SK-N-SH (cell line): ENCODE measurements around the gene PRPF6. TPM values are rescaled to one million over a fixed set of nuclear protein-coding genes. Genes with fewer than 3 reads are reported as not detected.

Experiments
- CTCF ChIA-PET: fragments of 300-600, 350-600 bp; formaldehyde crosslinking; extraction: SDS; loops from one replicate; lab custom pipeline; 2021; lab: Yijun Ruan, JAX
- POLR2A ChIA-PET: fragments of 350-600 bp; sonication (Branson Sonifier 250); formaldehyde crosslinking; extraction: SDS; loops from one replicate; lab custom pipeline; 2020; ENCODE audit warnings: antibody characterized with exemption, inconsistent platforms; lab: Yijun Ruan, JAX
- DNase-seq: peaks from one replicate; pipeline ENCODE4 v3.0.0; 2012
- H2AFZ ChIP-seq: fragments of 200-600 bp; sonication (generic); 2 replicates; pipeline ENCODE4 v1.8.1; 2016; ENCODE audit warnings: antibody characterized with exemption, mild to moderate bottlenecking, low read depth
- H3F3A ChIP-seq: fragments of 200-600 bp; sonication (generic); replicated peaks from 2 replicates; pipeline ENCODE3; 2016; ENCODE audit warnings: antibody characterized with exemption, mild to moderate bottlenecking; ENCODE audit not compliant: insufficient read depth
- H3K27ac ChIP-seq, 2 experiments: fragments of 200-500 bp in 1 of 2; fragments of 200-600 bp in 1 of 2; sonication (Bioruptor generic) in 1 of 2; sonication (generic), shearing (Covaris generic) in 1 of 2; 2 replicates each; pipeline versions ENCODE4 v1.5.1 to v1.6.1; 2014 to 2016; ENCODE audit warnings: low read depth in 2 of 2, inconsistent platforms in 1 of 2, low read length in 1 of 2, mild to moderate bottlenecking in 1 of 2, mixed read lengths in 1 of 2
- H3K27me3 ChIP-seq: fragments of 200-600 bp; sonication (generic), shearing (Covaris generic); 2 replicates; pipeline ENCODE4 v1.6.1; 2016; ENCODE audit warnings: mixed run types; ENCODE audit not compliant: insufficient read depth
- H3K36me3 ChIP-seq, 2 experiments: fragments of 200-500 bp in 1 of 2; fragments of 200-600 bp in 1 of 2; sonication (Bioruptor generic) in 1 of 2; sonication (generic) in 1 of 2; replicated peaks in 1 of 2; 2 replicates each; pipeline versions ENCODE3 to v1.5.1; 2014 to 2016; ENCODE audit warnings: low read length in 1 of 2, mild to moderate bottlenecking in 1 of 2; ENCODE audit not compliant: insufficient read depth in 2 of 2, control insufficient read depth in 1 of 2
- H3K4me1 ChIP-seq, 2 experiments: fragments of 200-500 bp in 1 of 2; fragments of 200-600 bp in 1 of 2; sonication (Bioruptor generic) in 1 of 2; sonication (generic), shearing (Covaris generic) in 1 of 2; 2 replicates each; pipeline versions ENCODE4 v1.5.1 to v1.6.1; 2014 to 2016; ENCODE audit warnings: low read depth in 1 of 2, low read length in 1 of 2, mixed run types in 1 of 2; ENCODE audit not compliant: insufficient read depth in 2 of 2, control insufficient read depth in 1 of 2
- H3K4me2 ChIP-seq: fragments of 200-600 bp; sonication (generic), shearing (Covaris generic); 2 replicates; pipeline ENCODE4 v1.6.1; 2017; ENCODE audit warnings: mixed run types
- H3K4me3 ChIP-seq, 2 experiments: fragments of 200-500 bp in 1 of 2; fragments of 200-600 bp in 1 of 2; sonication (Bioruptor generic) in 1 of 2; sonication (generic), shearing (Covaris generic) in 1 of 2; 2 replicates each; pipeline versions ENCODE4 v1.5.1 to v1.8.1; 2014 to 2016; ENCODE audit warnings: low read depth in 2 of 2, inconsistent platforms in 1 of 2, low read length in 1 of 2, mild to moderate bottlenecking in 1 of 2, mixed read lengths in 1 of 2, moderate library complexity in 1 of 2
- H3K79me2 ChIP-seq: fragments of 200-600 bp; sonication (generic); 2 replicates; pipeline ENCODE4 v1.8.1; 2017; ENCODE audit warnings: mild to moderate bottlenecking; ENCODE audit not compliant: insufficient read depth
- H3K9ac ChIP-seq: fragments of 200-600 bp; sonication (generic); 2 replicates; pipeline ENCODE4 v1.6.1; 2017; ENCODE audit warnings: mixed run types
- H3K9me2 ChIP-seq: fragments of 200-600 bp; sonication (generic); 2 replicates; pipeline ENCODE4 v1.6.1; 2017; ENCODE audit warnings: mixed run types
- H3K9me3 ChIP-seq: fragments of 200-600 bp; sonication (generic); 2 replicates; pipeline ENCODE4 v1.6.1; 2017; ENCODE audit warnings: mixed run types, mild to moderate bottlenecking, moderate library complexity
- H4K20me1 ChIP-seq: fragments of 200-600 bp; sonication (generic); 2 replicates; pipeline ENCODE4 v1.6.1; 2017; ENCODE audit warnings: mild to moderate bottlenecking, mixed run types; ENCODE audit not compliant: insufficient read depth
- CHD2 ChIP-seq: fragments of 150-350 bp; IDR thresholded peaks from 2 replicates; pipeline ENCODE4 v1.6.1; 2018; ENCODE audit warnings: low read length; ENCODE audit not compliant: partially characterized antibody
- ELF1 ChIP-seq: IDR thresholded peaks from 2 replicates; pipeline ENCODE4 v1.4.0; 2012
- FOXM1 ChIP-seq: IDR thresholded peaks from 2 replicates; pipeline ENCODE4 v1.4.0; 2012; ENCODE audit warnings: low read depth, mild to moderate bottlenecking
- GATA2 ChIP-seq: sonication (generic); formaldehyde crosslinking; IDR thresholded peaks from 2 replicates; pipeline ENCODE4 v1.5.0; 2020; ENCODE audit warnings: mild to moderate bottlenecking, missing genetic modification reagents
- IRF3 ChIP-seq: fragments of 150-350 bp; IDR thresholded peaks from 2 replicates; pipeline ENCODE4 v1.6.1; 2016; ENCODE audit warnings: mild to moderate bottlenecking, low read depth, low read length
- NFIC ChIP-seq: IDR thresholded peaks from 2 replicates; pipeline ENCODE4 v1.4.0; 2012; ENCODE audit warnings: borderline replicate concordance
- NRF1 ChIP-seq: IDR thresholded peaks from 2 replicates; pipeline ENCODE4 v1.6.1; 2012; ENCODE audit warnings: low read depth, mild to moderate bottlenecking, low read length
- PBX3 ChIP-seq: IDR thresholded peaks from 2 replicates; pipeline ENCODE4; 2012
- POLR2AphosphoS5 ChIP-seq: IDR thresholded peaks from 2 replicates; pipeline ENCODE4 v1.6.1; 2012; ENCODE audit warnings: low read depth, low read length
- RFX5 ChIP-seq: IDR thresholded peaks from 2 replicates; pipeline ENCODE4 v1.6.1; 2012; ENCODE audit warnings: mild to moderate bottlenecking, improper control_type of control experiment, low read length
- RXRA ChIP-seq: IDR thresholded peaks from 2 replicates; pipeline ENCODE4 v1.4.0; 2012; ENCODE audit warnings: low read depth, mild to moderate bottlenecking, borderline replicate concordance
- SMC3 ChIP-seq: IDR thresholded peaks from 2 replicates; pipeline ENCODE4 v1.6.1; 2012; ENCODE audit warnings: low read depth, low read length, improper control_type of control experiment
- TAF1 ChIP-seq: IDR thresholded peaks from 2 replicates; pipeline ENCODE4 v1.6.1; 2012; ENCODE audit warnings: low read depth, mild to moderate bottlenecking, low read length, moderate library complexity, borderline replicate concordance
- TCF12 ChIP-seq: IDR thresholded peaks from 2 replicates; pipeline ENCODE4 v1.4.0; 2012
- TEAD4 ChIP-seq: IDR thresholded peaks from 2 replicates; pipeline ENCODE4 v1.4.0; 2012; ENCODE audit warnings: mild to moderate bottlenecking, borderline replicate concordance; ENCODE audit not compliant: insufficient read depth
- WGBS: methylation state at CpG from one replicate; pipeline ENCODE4 v1.1.6; 2017; ENCODE audit warnings: low lambda C conversion rate; 5-methylcytosine and 5-hydroxymethylcytosine counted together
- polyA plus RNA-seq, 3 experiments: library from polyadenylated mRNA; depleted of rRNA; stranded (reverse); fragments of >200 nt; gene quantifications; 2 replicates each; pipeline ENCODE4 v1.2.3, GENCODE V29; 2012
- TF ChIP-seq, protein P1 (sequence below): fragments of 150-350 bp; IDR thresholded peaks from 2 replicates; pipeline ENCODE4 v1.6.1; 2017; ENCODE audit warnings: antibody characterized with exemption, low read length, low read depth, borderline replicate concordance
- TF ChIP-seq, protein P2 (sequence below): IDR thresholded peaks from 2 replicates; pipeline ENCODE4 v1.4.0; 2012; ENCODE audit warnings: low read depth, borderline replicate concordance
- TF ChIP-seq, protein P3 (sequence below): IDR thresholded peaks from 2 replicates; pipeline ENCODE4 v1.4.0; 2012; ENCODE audit warnings: low read depth, borderline replicate concordance

The PRPF6 gene
- polyA plus RNA-seq, 1 of the 3 experiments (the other 2 are of a cell fraction): 59.1 TPM

DNA sequence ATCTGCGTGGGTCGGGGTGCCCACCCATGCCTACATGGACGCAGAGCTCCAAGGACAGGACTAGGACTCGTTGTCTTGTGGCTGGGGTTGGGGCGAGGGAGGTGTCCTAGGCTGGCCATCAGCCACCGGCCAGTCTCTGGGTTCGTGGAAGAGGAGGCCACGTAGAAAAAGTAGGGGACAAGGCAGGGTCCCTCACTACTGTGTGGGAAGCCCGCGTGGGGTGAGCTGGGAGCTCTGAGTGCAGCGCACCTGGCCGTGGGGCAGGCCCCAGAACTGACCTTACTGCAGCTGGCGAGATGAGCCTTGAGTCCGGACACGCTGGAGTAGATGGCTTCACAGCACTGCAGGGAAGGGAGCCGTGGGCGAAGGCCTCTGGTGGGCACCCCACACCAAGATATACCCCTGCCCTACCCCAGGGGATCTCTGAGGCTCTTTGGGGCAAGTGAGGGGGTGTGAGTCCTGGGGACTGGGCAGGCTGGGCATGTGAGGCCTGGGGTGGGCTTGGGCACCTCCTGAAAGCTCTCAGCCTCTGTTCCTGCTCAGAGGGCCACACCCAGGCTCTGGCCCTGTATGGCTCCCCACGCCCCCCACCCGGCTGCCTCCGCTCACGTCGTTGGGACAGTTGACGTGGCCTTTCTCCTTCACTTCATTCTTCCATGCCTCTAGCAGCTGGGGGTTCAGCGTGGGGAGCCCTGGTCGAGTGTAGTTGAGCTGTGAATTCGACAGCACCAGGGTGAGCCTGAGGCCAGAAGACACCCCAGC lies 19.1 kb upstream of the PRPF6 start:
- no peaks in the 10 kb centered on the region for H3K9me2 ChIP-seq
- H3K4me2 ChIP-seq: no peak overlapping the region
- WGBS: 88% methylated on average over 15 of the region's 26 CpGs
- DNase-seq: no peak
- no peaks in the 10 kb centered on the region for H3K79me2 ChIP-seq
- H3K36me3 ChIP-seq: peaks cover 0 to 62% of the 10 kb centered on the region in 2 experiments
- no peaks in the 10 kb centered on the region for H3K9me3 ChIP-seq
- POLR2A ChIA-PET: no interaction called here
- no peak overlapping the region for H3K4me3 ChIP-seq
- no peak overlapping the region for H3K9ac ChIP-seq
- CTCF ChIA-PET: interaction anchor here (0.6 to 2.5 kb wide), 2 partner anchors 12 to 187 kb away, joined by 3 to 12 read pairs; no protein-coding TSS in a partner anchor
- H3F3A ChIP-seq: peaks cover 5% of the 10 kb centered on the region
- no peak for TF ChIP-seq CHD2
- no peak for TF ChIP-seq RXRA
- TF ChIP-seq FOXM1: no peak
- TF ChIP-seq, protein P1, sequence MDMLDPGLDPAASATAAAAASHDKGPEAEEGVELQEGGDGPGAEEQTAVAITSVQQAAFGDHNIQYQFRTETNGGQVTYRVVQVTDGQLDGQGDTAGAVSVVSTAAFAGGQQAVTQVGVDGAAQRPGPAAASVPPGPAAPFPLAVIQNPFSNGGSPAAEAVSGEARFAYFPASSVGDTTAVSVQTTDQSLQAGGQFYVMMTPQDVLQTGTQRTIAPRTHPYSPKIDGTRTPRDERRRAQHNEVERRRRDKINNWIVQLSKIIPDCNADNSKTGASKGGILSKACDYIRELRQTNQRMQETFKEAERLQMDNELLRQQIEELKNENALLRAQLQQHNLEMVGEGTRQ: no peak
- TF ChIP-seq, protein P2, sequence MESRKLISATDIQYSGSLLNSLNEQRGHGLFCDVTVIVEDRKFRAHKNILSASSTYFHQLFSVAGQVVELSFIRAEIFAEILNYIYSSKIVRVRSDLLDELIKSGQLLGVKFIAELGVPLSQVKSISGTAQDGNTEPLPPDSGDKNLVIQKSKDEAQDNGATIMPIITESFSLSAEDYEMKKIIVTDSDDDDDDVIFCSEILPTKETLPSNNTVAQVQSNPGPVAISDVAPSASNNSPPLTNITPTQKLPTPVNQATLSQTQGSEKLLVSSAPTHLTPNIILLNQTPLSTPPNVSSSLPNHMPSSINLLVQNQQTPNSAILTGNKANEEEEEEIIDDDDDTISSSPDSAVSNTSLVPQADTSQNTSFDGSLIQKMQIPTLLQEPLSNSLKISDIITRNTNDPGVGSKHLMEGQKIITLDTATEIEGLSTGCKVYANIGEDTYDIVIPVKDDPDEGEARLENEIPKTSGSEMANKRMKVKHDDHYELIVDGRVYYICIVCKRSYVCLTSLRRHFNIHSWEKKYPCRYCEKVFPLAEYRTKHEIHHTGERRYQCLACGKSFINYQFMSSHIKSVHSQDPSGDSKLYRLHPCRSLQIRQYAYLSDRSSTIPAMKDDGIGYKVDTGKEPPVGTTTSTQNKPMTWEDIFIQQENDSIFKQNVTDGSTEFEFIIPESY: no peak
- no peak for TF ChIP-seq POLR2AphosphoS5
- TF ChIP-seq SMC3: no peak
- no peak for TF ChIP-seq TAF1
- TF ChIP-seq NFIC: no peak
- TF ChIP-seq TCF12: no peak
- TF ChIP-seq, protein P3, sequence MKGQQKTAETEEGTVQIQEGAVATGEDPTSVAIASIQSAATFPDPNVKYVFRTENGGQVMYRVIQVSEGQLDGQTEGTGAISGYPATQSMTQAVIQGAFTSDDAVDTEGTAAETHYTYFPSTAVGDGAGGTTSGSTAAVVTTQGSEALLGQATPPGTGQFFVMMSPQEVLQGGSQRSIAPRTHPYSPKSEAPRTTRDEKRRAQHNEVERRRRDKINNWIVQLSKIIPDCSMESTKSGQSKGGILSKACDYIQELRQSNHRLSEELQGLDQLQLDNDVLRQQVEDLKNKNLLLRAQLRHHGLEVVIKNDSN: no peak
- no peak for TF ChIP-seq RFX5
- TF ChIP-seq TEAD4: no peak
- no peak for TF ChIP-seq NRF1
- TF ChIP-seq IRF3: no peak
- no peak for TF ChIP-seq PBX3
- TF ChIP-seq GATA2 (CRISPR knock-in tag): no peak
- no peak for TF ChIP-seq ELF1
- H4K20me1 ChIP-seq: no peaks in the 10 kb centered on the region
- H3K4me1 ChIP-seq: peaks cover 0 to 9% of the 10 kb centered on the region in 2 experiments; a peak in 1 of 4 replicates
- H2AFZ ChIP-seq: no peak overlapping the region
- H3K27ac ChIP-seq: no peak overlapping the region
- no peaks in the 10 kb centered on the region for H3K27me3 ChIP-seq
